ENCODE data around the gene SMIM27.
A peak's percentile ranks its signal among the peaks of the same experiment; 100 is the strongest.
"Not testable (repeated sequence)": the region's sequence is repeated elsewhere in the genome, so short reads cannot be mapped to it uniquely, and the experiment has no call there.

Gene SMIM27, protein sequence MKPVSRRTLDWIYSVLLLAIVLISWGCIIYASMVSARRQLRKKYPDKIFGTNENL

DNA sequence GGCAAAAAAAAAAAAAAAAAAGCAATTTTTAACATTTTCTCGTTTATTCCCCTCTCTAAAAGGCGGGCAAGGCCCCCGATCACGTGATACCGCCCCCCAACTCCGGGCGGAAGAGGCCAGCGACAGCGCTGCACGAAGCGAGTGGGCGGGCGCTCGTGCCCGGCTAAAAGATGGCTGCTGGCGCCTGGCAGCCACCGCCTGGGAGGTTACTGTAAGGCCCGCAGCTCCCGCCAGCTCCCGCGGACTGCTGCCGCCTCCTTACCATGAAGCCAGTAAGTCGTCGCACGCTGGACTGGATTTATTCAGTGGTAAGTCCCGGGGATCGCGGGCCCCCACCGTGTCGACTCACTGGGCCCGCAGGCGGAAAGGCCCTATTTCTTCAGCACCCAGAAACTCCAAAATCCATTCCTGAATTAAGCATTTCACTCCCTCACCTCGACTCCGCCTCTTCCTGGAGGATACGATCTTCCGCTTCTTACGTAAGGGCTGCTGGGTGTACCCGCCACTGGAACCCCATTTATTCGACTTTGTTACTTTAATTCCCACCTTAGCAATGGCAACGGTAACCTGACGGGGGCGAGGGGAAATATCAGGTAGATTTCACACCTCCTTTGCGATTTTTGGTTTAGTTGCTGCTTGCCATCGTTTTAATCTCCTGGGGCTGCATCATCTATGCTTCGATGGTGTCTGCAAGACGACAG, at the start of gene SMIM27, which contains the start of gene TOPORS:
Gene SMIM27 (plus strand): TSS at position 156 of the 701 bp plus-strand sequence. CDS start 108 bp downstream, at position 264.
Gene TOPORS (minus strand): TSS at position 415 of the 701 bp plus-strand sequence. CDS start 150 bp downstream, at position 265.
- DNase-seq (ENCODE audit: low spot score): peak; percentile 92

DNA sequence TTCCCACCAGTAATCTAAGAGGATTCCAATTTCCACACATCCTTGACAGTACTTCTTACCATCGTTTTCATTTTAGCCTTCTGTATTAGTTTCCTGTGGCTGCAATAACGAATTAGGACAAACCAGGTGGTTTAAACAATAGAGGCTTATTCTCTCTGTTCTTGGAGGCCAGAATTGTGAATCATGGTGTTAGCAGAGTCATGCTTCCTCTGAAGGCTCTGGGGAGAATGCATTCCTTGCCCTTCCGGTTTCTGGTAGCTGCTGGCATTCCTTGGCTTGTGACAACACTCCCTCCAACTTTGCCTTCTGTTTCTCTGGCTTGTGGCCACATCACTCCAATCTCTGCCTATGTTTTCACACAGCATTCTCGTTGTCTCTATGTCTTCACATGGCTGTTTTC, 49.7 kb upstream of the SMIM27 start:
- no peak for DNase-seq (ENCODE audit: low spot score)

DNA sequence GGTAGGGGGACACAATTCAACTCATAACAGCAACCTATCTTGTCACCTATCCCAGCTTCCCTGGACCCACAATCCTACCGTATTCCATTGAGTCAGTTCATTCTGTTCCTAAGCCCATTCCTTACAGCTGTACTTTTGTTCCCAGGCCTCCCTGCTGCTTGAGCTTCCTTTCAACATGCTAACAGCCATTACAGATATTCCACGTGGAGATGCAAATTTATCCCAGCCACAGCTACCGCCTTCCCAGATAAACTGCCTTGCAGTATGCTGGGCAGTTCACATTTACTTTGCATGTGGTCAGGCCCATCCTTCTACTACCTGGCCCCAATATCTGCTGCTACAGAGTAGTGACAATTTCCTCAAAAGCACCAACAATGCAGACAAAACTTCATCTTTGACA, 49.1 kb upstream of the SMIM27 start:
- DNase-seq (ENCODE audit: low spot score): no peak

DNA sequence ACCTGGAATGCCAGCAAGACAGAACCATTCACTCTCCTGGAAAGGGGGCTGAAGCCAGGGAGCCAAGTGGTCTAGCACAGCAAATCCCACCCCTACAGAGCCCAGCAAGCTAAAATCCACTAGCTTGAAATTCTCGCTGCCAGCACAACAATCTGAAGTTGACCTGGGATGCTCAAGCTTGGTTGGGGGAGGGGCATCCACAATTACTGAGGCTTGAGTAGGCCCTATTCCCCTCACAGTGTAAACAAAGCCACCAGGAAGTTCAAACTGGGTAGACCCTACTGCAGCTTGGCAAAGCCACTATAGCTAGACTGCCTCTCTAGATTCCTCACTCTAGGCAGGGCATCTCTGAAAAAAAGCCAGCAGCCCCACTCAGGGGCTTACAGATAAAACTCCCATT, 43.4 kb upstream of the SMIM27 start:
- no peak for DNase-seq (ENCODE audit: low spot score)

DNA sequence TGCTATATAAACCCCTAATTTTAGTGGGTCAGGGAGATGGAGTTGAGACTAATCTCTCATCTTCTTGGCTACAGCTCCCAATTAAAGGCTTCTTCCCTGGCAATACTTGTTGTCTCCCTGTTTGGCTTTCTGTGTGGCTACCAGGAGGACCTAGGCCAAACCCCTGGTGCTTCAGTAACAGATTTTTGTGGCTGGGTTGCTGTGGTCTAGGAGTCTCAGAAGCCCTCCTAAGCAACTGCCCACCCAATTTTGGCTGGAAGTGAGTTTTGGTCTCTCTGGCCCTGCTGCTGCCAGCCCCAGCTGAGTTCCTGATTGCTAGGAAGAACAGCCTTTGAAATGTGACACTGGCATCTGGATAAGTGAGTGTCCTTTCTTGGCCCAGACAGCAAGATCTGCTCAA, 35.9 kb upstream of the SMIM27 start:
- DNase-seq (ENCODE audit: low spot score): no peak

DNA sequence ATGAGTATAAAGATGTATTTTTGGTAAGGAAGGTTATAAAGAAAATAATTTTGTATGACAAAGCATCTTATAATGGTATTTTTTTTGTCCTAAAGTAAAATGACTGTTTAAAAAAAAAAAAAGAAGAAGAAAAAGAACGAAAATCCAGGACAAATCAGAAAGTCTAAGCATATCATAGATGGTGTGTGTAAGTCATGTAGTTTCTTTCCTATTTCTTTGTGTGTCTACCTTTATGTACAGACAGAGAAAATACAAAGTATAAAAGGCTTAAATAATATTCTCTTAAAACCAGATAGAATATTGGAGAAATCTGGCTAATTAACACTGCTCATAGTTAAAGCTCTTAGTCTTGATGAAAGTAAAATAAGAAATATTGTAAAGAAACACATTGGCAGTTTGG, 33.9 kb upstream of the SMIM27 start:
- DNase-seq (ENCODE audit: low spot score): no peak

DNA sequence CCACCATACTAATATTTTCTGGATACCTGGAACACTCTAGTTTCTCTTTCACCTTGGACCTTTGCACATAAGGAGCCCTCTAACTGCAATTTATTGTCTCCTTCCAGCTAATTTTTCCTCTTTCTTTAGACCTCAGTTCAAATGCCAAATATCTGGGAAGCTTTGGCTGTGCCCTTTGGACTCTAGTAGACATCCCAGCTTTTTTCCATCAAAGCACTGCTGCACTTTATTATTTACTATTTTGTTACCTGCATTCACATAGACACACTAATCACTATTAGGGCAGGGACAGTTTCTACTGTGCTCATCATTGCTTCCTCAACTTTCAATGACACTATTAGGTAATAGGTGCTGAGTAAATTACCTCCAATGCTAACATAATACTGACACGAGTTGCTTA, 28.2 kb upstream of the SMIM27 start:
- no peak for DNase-seq (ENCODE audit: low spot score)

DNA sequence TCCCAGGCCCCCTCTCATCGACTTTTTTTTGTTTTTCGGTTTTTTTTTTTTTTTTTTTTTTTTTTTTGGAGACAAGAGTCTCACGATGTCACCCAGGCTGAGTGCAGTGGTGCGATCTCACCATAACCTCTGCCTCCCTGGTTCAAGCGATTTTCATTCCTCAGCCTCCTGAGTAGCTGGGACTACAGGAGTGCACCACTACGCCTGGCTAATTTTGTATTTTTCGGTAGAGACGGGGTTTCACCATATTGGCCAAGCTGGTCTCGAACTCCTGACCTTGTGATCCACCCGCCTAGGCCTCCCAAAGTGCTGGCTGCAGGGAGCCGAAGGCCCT, 27.6 kb upstream of the SMIM27 start:
- DNase-seq (ENCODE audit: low spot score): not testable (repeated sequence)

DNA sequence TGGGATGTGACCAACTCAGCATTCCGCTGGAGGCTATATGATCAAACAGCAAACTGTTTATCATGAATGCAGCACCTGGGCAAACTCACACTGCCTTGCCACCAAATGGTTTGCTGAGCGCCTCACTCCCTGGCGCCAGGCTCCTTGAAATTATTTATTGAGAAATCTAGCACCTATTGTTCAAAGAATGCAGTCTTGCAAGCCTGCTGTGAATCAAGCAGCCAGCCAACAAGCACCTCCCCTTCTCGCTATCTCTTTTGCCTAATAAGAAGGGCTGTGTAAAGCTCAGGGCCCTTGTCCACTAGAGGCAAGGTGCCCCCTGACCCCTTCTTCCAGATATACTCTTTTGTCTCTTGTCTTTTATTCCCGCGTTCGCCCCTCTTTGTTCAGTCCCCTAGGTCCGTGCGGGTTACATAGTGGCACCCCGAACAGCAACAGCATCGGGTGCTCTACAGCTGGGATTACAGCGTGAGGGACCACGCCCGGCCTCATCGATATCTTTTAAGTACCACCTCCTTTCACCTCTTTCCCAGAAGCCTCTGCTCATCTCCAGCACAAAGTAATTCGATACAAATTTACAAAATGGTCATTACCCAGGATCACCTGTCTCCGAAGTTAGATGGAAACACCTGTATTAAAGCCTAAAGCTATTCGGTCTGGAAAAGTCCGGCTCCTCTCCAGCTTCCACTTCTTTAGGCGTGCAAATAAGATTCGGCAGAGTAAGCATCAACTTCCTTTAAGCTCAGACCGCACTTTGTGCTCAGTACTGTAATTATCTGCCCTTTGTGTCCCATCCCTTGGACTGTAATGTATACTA, 27.0 kb upstream of the SMIM27 start:
- peak; percentile 9 for DNase-seq (ENCODE audit: low spot score)

DNA sequence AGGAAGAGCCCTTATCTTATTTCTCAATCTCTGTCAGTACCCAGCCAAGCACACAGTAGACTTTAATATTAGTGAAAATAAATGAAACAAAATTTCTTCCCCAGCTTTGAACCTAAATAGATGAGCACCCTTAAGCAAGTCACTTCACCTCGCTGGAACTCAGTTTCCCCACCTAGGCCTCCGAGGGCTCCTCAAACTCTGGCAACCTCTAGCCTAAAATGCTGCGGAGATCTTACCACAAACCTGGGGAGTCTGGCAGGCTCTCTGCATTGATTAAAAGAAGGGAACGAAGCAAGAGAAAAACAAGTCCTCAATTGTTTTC, 26.5 kb upstream of the SMIM27 start:
- DNase-seq (ENCODE audit: low spot score): peak; percentile 6

DNA sequence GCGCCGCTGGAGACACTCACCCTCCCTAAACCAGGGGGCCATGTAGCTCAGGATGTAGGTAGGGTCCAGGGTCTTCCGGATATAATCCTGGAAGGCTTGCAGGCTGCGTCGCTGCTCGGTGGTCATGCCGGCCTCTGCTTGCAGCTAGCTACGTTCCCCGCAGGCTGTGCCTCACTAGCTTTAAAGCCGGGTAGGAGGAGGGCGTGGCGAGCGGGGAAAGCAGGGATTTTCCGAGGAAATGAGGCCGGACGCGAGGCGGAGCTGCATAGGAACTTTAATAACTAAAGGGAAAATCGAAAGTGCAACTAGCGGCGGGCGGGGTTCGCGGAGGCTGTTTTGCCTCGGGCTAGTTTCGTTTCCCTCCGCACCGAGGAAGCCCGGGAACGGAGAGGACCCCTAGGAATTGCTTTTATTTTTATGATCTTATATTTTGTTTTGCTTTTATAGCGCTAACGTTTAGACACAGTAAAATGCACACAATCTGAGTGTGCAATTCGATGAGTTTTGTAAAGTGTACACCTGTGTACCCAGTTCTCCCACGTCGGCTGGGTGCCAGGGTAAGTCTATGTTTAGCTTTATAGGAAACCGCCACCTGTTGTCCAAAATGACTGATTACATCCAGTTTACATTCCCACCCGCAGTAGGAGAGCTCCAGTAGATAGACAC, 26.0 kb upstream of the SMIM27 start, which contains the start of gene RIGI:
Gene RIGI (minus strand): TSS at position 156 of the 666 bp plus-strand sequence. CDS start 30 bp downstream, at position 126.
- DNase-seq (ENCODE audit: low spot score): peak; percentile 94

DNA sequence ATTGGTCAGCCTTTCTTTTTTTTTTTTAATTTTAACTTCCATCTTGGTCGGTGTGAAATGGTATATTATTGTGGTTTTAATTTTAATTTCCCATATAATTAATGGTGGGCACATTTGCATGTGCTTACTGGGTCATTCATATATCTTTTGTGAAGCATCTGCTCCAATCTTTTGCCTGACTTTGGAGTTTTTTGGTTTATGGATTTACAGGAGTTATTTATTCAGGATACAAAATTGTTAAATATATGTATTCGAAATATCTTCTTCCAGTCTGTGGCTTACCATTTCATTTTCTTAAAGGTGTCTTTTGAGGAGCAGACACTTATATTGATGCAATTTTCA, 25.4 kb upstream of the SMIM27 start:
- DNase-seq (ENCODE audit: low spot score): no peak

DNA sequence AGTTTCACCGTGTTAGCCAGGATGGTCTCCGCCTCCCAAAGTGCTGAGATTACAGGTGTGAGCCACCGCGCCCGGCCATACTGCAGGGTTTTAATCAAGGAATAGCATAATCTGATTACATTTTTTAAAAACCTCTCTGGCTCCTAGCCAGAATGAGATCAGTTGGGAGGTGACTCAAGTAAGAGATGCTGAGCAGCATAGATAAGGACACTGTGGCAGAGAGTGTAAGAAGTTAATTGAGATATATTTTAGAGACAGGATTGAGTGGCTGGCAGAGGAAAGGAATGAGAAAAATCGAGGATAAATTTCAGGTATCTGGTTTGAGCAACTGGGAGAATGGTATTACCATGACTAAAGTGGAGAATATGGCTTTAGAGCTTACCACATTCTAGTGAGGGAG, 18.8 kb upstream of the SMIM27 start:
- no peak for DNase-seq (ENCODE audit: low spot score)

DNA sequence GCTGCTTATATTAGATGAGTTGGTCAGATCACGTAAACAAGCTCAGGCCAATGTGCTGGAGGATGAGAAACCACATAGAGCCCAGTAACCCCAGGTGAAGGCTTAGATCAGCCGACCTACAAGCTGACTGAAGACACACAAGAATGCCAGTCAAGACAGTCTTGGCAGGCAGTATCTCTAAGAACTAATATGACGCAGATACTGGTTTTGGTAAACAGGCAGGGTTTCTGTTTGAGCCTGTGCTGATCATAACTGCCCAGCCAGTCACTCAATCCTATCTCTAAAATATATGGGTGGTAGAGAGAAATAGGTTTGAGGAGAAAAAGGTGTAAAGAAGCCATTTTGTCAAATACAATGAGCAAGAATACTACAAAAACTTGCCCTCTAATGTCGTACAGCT, 18.3 kb upstream of the SMIM27 start:
- no peak for DNase-seq (ENCODE audit: low spot score)

DNA sequence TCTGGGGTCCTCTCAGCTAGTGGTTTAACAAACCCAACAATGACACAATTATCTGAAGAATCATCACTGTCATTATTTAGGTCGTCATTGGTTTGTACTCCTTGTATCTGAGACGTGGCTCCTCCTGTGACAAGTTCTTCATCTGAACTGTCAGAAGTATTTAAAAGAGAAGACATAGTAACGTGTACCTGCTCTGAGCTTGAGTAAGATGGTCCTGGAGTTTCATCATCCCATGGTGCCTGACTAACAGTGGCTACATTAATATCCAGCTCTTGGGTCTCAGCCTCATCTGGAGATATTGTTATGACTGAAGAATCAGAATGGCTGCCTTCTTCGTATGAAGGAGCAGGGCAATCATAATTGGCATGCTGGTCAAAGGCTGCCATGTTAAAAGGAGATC, 9.1 kb upstream of the SMIM27 start:
- no peak for DNase-seq (ENCODE audit: low spot score)

DNA sequence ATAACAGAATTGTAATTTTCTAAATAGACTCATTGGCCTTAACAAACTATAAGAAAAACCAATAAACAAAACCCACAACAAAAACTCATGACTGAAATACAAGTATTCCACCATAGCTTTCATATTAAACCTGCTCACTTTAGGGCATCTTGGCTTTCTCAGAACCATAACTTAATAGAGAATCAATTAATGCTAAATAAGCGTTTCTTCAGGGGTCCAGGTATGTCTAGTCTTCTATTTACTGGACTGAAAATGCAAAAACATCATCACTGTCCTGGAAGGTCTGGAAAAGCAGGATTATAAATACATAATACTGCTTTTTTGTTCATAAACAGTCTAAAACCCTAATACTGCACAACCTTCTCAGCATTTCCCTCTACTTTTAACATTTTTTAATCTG, 6.2 kb upstream of the SMIM27 start:
- DNase-seq (ENCODE audit: low spot score): no peak

DNA sequence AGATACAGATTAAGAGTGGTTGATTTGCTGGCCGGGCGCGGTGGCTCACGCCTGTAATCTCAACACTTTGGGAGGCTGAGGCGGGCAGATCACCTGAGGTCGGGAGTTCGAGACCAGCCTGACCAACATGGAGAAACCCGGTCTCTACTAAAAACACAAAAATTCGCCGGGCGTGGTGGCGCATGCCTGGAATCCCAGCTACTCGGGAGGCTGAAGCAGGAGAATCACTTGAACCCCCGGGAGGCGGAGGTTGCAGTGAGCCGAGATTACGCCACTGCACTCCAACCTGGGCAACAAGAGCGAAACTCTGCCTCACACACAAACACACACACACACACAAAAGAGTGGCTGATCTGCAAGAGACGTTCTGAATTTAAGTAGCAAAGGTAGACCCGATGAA, 3.9 kb upstream of the SMIM27 start:
- DNase-seq (ENCODE audit: low spot score): not testable (repeated sequence)

DNA sequence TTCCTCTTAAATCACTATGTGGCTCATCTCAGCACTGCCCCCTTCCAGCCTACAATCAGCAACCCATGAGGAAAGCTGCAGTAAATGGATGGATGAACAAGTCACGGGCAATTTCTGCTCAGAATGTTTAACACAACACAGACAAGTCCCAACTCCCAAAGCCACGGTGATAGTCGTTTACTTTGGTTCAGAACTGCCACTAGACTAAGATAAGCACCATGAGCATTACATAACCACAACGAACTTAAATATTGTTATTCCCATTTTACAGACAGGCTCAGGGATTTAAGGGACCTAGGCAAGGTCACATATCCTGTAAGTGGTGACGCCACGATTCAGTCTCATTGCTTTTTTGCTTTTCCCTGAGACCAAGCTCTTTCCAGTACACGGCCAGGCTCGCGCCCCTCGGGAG, 2.0 kb upstream of the SMIM27 start:
- DNase-seq (ENCODE audit: low spot score): no peak

DNA sequence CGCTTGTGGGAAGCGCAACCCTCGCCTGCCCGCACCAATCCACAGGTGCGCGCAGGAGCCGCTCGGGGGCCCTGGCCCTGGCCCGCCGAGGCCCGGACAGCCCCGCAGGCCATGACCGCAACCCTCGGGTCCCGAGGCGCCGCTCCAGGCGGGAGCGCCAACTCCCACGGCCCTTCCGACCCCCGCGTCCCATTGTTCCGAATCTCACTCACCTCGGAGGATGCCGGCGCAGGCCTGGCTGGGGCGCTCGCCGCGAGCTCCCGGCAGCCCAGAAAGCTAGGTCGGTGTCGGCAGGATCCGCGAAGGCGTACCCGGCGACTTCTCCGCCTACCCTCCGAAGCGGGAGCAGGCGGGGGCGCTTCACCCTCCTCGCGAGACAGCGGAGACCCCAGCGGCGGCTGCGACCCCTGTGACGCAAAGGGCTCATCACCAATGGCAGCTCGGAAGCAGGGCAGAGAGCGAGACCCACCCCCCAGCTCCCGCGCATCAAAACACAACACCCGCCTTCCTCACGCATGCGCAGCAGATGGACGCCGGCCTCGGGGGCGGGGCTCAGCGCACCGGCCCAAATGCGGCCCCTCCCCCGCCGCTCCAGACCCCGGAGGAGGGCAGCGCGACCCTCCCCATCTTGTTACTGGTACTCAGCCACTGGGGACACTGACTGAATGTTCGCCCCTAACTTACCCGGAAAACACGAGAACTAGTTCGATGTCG, 1.4 kb upstream of the SMIM27 start:
- DNase-seq (ENCODE audit: low spot score): peak; percentile 76

DNA sequence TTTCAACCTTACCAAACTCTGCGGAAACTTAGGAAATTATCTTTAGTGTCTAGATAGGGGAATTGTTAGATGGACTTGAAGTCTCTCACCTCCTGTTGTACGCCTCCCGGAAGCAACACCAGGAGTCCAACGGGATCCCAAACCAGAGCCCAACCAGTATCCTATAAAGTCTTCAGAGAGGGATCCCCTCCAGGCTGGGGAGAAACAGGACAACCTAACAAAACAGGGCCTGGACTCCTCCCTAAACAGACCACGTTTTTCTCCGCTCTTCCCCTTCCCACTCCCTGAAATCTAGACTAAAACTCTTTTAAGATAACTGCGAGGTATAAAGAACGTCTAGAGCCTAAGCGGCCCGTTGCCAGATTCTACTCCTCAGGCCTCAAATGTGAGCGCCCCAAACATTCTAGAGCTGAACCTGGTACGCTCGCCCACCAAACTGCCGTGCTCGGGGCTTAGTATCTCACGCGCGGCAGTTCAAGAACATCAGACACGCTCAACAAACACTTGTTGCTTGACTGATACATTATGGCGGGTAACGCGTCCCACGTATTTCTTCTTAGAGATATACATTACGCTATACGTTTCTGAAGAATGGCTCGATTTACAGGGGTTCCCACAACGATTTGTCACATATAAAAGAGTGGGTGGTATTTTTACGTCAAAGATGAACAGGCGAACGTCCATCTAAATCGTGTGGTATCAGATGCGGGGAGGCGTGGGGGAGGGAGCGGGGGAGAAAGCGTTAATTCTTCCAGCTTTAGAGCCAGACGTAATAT, 663 bp upstream of the SMIM27 start:
- peak; percentile 32 for DNase-seq (ENCODE audit: low spot score)

DNA sequence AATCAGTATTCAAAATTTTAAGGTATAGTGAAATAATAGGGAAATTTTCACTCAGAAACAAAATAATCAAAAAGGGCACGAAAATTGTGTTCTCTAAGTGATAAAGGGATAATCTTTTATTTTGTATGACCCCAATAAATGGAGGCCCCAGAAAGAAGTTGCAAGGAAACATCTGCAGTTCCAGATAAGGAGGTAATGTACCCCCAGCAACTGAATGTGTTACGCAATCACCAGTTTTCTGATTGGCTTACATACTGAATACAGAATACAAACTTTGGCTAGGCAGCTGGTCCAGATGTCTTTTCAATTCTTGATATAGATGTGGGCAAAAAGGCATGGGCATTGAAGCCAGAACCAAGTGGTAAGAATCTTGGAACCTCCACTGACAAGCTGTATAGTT, 2.0 kb downstream of the SMIM27 start:
- no peak for DNase-seq (ENCODE audit: low spot score)

DNA sequence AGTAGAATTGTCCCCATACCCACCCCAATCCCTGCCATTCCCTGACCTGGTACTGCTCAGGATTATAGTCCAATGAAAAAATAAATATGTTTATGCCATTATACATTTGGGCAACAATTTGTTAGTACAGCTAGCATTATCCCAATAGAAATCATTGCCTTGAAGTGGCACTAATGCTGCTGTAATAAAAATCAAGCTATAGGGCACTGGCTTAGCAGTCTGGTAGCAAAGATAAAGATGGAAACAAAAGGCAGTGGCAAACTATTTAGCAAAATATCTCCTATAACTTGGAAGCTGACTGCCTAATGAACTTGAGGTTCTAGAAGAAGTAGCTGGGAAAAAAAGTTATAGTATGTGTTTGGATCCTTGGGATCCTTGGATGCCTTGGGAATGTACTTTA, 2.5 kb downstream of the SMIM27 start:
- DNase-seq (ENCODE audit: low spot score): no peak
